NCI-H2171 treated with DMSO at 0.1 percent for 48 hours (cell line): ENCODE data around the gene FGF3.
"Not testable (repeated sequence)": the region's sequence is repeated elsewhere in the genome, so short reads cannot be mapped to it uniquely, and the experiment has no call there.

ENCODE experiments used
- DNase-seq: peaks from one replicate; lab custom pipeline; 2025; lab: John Stamatoyannopoulos, UW

The FGF3 gene

DNA sequence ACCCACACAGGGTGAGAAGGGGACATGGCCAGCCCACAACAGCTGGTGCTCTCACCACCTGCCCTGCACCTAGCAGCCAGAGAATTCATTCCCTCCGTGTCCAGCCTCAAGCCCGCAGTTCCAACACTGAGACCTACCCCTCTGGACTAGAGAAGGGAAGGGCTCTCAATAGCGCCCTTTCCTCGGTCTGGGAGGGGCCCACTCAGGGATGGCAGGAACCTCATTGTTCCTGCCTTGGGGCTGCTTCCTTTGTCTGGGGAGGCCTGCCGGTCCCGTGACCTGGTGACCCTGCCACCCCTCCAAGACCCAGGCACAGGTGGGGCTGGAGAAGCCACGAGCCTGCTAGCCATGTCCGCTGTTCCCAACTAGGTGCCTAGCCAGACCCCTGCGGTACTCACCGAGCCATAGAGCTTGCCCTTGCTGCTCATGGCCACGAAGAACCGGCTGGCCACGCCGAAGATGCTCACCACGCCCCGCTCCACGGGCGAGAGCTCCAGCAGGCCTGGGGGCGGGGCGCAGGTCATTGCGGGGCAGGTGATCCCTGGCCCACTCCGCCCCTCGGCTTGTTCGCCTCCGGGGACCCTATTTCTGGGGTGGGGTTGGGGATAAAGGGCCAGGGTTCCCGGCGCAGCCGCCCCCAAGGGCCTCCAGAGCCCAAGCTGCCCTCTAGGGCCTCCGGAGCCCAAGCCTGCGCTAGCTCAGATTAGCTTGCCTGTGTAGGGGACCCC, 45.4 kb downstream of the FGF3 start:
- no peak for DNase-seq

DNA sequence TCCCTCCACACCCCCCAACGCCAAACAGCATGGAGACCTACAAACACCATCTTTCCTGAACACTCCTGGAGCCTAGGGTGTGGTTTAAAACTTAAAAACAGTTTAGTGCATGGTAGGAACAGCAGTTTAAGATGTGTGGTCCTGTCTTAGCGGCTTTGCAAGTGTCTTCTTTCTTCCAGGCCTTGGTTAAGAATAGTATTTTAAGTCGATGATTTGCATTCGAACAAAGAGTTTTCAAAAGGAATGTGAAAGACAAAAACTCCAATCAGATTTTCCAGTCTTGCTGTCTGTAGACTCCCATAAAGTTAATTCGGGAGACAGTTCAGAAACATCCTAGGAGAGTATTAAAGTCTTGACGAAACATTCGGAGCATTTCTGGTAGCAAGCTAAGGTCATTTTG, 47.8 kb downstream of the FGF3 start:
- DNase-seq, result no peak

DNA sequence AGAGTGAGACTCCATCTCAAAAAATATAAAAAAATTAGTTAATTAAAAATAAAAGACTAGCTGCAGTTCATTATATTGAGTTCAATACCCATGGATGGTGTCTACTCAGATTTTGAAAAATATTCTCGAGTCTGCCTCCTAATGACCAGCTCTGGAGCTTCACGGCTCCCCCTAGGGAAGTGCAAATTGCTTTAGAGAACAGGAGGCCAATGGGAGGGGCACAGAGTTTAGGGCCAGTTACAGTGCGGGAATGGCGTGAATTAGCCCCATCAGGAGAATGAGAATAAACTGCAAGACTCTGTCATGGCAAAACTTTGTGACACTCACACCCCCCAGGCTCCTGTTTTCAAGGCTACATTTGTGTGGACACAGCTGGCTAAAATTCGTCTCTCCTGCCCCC, 48.7 kb downstream of the FGF3 start:
- no peak for DNase-seq

DNA sequence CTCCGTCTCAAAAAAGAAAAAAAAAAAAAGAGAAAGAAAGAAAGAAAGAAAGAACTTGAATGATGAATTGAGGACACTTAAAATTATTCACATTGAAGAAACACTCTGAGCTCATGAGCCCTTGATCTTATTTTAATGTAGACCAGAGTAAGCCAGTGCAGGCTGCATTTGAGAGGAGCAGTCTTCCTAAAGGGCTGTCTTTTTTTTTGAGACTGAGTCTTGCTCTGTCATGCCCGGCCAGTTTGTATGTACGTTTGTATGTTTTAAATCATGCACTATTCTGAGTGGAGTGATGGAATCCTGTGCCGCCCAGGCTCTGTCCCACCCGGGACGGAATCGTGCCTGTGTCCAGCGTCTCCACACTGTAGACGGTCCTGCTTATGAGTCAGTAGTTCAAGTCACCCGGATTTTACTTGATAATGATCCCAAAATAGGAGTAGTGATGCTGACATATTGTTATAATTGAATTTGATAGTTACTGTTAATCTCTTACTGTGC, 53.7 kb downstream of the FGF3 start:
- no peak for DNase-seq

DNA sequence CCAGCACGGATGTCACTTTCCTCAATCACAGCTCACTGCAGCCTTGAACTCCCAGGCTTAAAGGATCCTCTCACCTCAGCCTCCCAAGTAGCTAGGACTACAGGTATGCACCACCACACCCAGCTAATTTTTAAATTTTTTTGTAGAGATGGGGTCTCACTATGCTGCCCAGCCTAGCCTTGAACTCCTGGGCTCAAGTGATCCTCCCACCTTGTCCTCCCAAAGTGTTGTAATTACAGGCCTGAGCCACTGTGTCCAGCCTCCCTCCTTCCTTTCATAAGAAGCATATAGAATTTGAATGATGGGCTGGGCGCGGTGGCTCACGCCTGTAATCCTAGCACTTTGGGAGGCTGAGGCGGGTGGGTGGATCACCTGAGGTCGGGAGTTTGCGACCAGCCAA, 54.3 kb downstream of the FGF3 start:
- DNase-seq, result not testable (repeated sequence)

DNA sequence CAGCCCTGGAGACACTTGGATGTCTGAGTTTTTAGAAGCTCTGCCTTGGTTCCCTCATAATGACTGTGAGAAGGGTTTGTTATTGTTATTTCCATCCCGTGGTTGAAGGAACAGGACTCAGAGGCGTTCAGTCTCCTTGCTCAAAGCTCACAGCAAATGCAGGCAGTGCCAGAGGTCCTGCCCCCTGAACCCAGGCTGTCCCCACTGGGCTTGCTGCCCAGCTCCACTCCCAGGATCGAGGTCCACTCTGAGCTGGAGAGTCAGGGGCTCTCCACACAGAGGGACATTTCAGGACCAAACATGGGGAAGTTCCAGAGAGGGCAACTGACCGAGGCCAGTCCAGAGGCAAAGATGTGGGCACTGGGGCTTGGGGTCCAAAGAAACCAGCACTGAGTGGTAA, 58.9 kb downstream of the FGF3 start:
- DNase-seq, result no peak
